ENCODE measurements around the gene PMFBP1.

Gene PMFBP1

DNA sequence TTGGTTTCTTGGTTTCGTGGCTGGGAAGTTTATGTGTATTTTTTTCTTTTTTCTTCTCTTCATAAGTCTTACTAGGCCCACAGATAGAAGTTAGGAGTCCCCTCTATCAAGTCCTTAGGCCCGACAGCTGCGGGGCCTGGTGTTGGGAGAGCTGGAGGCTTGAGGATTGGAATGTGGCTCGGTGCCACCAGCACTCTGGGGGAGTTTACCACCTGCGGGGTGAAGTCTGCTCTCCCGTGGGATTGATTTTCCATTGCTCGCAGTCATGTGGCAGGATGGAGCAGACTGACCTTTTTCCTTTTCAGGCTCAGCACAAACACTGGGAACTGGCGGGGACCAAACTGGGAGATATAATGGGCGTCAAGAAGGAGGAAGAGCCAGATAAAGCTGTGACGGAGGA is 70.8 kb downstream of the PMFBP1 start:
- no peak overlapping the region for H3K4me3 ChIP-seq (ENCODE audit: low read depth, low read length)
- H3K27me3 ChIP-seq (ENCODE audit: control insufficient read depth, insufficient read depth, low read length): no peaks in the 10 kb centered on the region
- no peak overlapping the region for H3K27ac ChIP-seq (ENCODE audit: low read depth, low read length)
- H3K9ac ChIP-seq (ENCODE audit: low read length): no peak overlapping the region
- peaks cover 97% of the 10 kb centered on the region for H3K36me3 ChIP-seq (ENCODE audit: control insufficient read depth, insufficient read depth, low read length)
- H3K9me3 ChIP-seq (ENCODE audit: control insufficient read depth, insufficient read depth, low read depth, low read length): no peaks in the 10 kb centered on the region
- no peaks in the 10 kb centered on the region for H3K4me1 ChIP-seq (ENCODE audit: control insufficient read depth, insufficient read depth, low read length)

DNA sequence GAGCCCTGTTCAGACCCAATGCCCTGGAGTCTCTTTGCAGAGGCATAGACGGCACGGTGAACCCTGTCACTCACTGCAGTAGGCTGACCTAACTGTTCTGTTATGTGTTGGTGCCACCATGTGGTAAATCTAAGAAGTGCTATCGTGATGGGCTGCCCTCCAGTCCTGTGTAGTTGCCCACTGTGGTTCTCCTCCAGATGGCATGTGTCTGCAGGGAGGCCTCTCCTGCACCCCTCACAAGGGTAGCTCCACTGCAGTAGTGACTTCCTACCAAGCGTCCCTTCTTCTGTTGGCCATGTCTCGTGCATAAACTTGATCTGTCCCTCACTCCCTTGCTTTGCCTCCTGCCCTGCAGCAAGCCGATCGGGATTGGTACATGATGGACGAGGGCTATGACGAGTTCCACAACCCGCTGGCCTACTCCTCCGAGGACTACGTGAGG is 72.6 kb downstream of the PMFBP1 start:
- H3K4me3 ChIP-seq (ENCODE audit: low read depth, low read length): no peak overlapping the region
- H3K4me1 ChIP-seq (ENCODE audit: control insufficient read depth, insufficient read depth, low read length): peaks cover 6% of the 10 kb centered on the region
- H3K27ac ChIP-seq (ENCODE audit: low read depth, low read length): no peak overlapping the region
- H3K9me3 ChIP-seq (ENCODE audit: control insufficient read depth, insufficient read depth, low read depth, low read length): no peaks in the 10 kb centered on the region
- no peak overlapping the region for H3K9ac ChIP-seq (ENCODE audit: low read length)
- peaks cover 82% of the 10 kb centered on the region for H3K36me3 ChIP-seq (ENCODE audit: control insufficient read depth, insufficient read depth, low read length)
- H3K27me3 ChIP-seq (ENCODE audit: control insufficient read depth, insufficient read depth, low read length): no peaks in the 10 kb centered on the region

DNA sequence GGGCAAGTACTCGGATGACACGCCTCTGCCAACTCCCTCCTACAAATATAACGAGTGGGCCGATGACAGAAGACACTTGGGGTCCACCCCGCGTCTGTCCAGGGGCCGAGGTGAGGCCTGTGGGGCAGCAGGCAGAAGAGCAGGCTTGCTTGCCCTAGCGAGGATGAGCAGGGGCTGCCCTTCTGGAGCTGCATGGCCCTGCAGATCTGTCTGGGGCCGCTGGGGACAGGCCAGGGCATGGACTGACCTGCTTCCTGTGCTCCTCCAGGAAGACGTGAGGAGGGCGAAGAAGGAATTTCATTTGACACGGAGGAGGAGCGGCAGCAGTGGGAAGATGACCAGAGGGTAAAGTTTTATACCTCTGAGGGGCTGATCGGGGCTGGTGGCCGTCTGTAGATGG is 73.0 kb downstream of the PMFBP1 start:
- Histone ChIP-seq H3K4me3 (ENCODE audit: low read depth, low read length) (no peak overlapping the region), H3K27ac (ENCODE audit: low read depth, low read length) (no peak overlapping the region), H3K9ac (ENCODE audit: low read length) (no peak overlapping the region), H3K36me3 (ENCODE audit: control insufficient read depth, insufficient read depth, low read length) (peaks cover 78% of the 10 kb centered on the region), H3K4me1 (ENCODE audit: control insufficient read depth, insufficient read depth, low read length) (peaks cover 7% of the 10 kb centered on the region), H3K9me3 (ENCODE audit: control insufficient read depth, insufficient read depth, low read depth, low read length) (no peaks in the 10 kb centered on the region), H3K27me3 (ENCODE audit: control insufficient read depth, insufficient read depth, low read length) (no peaks in the 10 kb centered on the region)

DNA sequence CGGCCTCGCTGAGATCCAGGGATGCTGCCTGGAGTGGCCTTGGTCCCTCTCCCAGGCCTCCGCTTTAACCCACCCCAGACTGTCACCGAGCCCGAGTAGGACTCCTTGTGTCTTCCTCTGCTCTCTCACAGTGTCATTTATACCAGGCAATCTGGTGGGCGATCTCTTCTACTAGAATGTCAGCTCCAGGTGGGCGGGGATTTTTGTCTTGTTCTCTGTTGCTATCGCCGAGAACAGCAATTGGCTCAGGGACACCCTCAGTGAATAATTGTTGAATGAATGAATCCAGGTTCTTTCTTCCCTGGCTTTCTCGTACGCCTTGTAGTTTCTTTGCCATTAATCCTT is 77.7 kb downstream of the PMFBP1 start:
- H3K27ac ChIP-seq (ENCODE audit: low read depth, low read length): peak overlapping the region; percentile 73; the same call in 1 of the 2 replicates
- H3K27me3 ChIP-seq (ENCODE audit: control insufficient read depth, insufficient read depth, low read length): no peaks in the 10 kb centered on the region
- H3K4me3 ChIP-seq (ENCODE audit: low read depth, low read length): peak overlapping the region; percentile 98
- no peaks in the 10 kb centered on the region for H3K9me3 ChIP-seq (ENCODE audit: control insufficient read depth, insufficient read depth, low read depth, low read length)
- H3K36me3 ChIP-seq (ENCODE audit: control insufficient read depth, insufficient read depth, low read length): peaks cover 43% of the 10 kb centered on the region
- H3K4me1 ChIP-seq (ENCODE audit: control insufficient read depth, insufficient read depth, low read length): peaks cover 11% of the 10 kb centered on the region
- peak overlapping the region; percentile 88 for H3K9ac ChIP-seq (ENCODE audit: low read length)

DNA sequence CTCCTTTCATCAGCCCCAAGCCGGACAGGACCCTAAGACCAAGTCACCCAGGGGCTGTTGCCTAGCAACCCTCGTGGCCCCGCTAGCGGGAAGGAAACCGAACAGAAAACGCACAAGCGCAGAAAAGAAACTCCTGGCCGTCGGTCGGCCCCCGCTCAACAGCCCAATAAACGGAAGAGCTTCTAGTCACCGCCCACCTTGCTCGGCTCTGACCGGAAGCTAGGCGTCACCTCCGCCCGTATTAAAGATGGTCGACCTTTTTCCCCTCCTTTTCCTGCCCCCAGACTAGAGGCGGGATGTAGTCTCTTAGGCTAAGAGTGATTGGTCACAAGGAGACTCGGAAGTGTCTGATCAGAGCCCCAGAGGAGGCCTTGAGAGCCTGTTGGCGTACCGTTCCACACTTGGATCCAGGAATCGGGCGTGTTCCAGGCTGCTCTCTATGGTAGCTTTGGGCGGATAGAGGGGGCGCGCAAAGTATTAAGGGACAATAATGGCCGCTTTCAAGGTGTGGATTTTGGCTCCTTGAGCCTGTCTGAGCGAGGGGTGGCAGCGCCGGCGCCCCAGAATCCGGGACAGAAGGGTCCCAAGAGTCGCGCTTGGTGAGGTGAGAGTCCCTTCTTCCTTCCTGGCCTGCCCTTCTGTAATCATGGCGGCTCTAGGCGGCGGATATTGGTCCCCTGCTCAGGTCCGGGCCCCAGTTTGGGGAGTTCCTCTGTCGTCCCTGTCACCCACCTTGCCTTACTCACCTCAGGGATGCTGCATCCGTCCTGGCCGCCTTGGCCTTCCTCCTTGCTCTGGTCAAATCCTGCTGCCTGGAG is 78.3 kb downstream of the PMFBP1 start, which contains the start of the genes DHX38 and TXNL4B:
DHX38 (plus strand) TSS at position 400 of the 818 bp plus-strand sequence. CDS start 2,311 bp downstream, outside the sequence.
TXNL4B (minus strand) TSS at position 173 of the 818 bp plus-strand sequence. CDS start 2,871 bp downstream, outside the sequence.
- Histone ChIP-seq H3K27ac (ENCODE audit: low read depth, low read length) (peak within 1 kb of the TSS; percentile 73), H3K4me1 (ENCODE audit: control insufficient read depth, insufficient read depth, low read length) (peaks cover 11% of the 10 kb centered on the region), H3K9ac (ENCODE audit: low read length) (peak within 1 kb of the TSS; percentile 88), H3K9me3 (ENCODE audit: control insufficient read depth, insufficient read depth, low read depth, low read length) (no peaks in the 10 kb centered on the region), H3K4me3 (ENCODE audit: low read depth, low read length) (peak within 1 kb of the TSS; percentile 98), H3K36me3 (ENCODE audit: control insufficient read depth, insufficient read depth, low read length) (peaks cover 43% of the 10 kb centered on the region), H3K27me3 (ENCODE audit: control insufficient read depth, insufficient read depth, low read length) (no peaks in the 10 kb centered on the region)

DNA sequence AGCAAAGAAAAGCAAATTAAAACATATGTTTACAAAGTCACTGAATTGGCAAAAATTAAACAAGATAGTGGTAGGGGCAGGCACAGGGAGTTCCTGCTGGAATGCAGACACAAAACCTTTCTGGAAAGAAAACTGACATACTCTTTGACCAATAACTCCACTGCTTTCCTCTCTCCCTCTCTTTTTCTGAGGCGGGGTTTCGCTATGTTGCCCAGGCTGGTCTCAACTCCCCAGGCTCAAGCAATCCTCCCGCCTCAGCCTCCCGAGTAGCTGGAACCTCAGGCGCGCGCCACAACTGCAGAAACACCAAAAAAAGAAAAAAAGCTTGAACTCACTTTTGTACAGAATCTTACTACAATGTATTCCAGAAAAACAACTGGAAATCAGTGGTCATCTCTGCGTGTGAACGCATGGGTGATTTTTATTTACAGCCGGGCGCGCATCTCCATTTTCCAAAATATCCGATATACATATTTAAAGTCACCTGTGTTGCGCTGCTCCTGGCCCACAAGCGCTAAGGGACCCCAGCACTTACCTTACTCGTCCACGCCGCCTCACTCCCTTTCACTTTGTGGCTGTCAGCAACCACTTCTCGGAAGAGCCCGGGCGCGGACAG is 79.0 kb downstream of the PMFBP1 start:
- Histone ChIP-seq H3K9me3 (ENCODE audit: control insufficient read depth, insufficient read depth, low read depth, low read length) (no peaks in the 10 kb centered on the region), H3K36me3 (ENCODE audit: control insufficient read depth, insufficient read depth, low read length) (peaks cover 44% of the 10 kb centered on the region), H3K9ac (ENCODE audit: low read length) (peak overlapping the region; percentile 39), H3K4me1 (ENCODE audit: control insufficient read depth, insufficient read depth, low read length) (peaks cover 11% of the 10 kb centered on the region), H3K4me3 (ENCODE audit: low read depth, low read length) (peak overlapping the region; percentile 98), H3K27ac (ENCODE audit: low read depth, low read length) (no peak overlapping the region), H3K27me3 (ENCODE audit: control insufficient read depth, insufficient read depth, low read length) (no peaks in the 10 kb centered on the region)

DNA sequence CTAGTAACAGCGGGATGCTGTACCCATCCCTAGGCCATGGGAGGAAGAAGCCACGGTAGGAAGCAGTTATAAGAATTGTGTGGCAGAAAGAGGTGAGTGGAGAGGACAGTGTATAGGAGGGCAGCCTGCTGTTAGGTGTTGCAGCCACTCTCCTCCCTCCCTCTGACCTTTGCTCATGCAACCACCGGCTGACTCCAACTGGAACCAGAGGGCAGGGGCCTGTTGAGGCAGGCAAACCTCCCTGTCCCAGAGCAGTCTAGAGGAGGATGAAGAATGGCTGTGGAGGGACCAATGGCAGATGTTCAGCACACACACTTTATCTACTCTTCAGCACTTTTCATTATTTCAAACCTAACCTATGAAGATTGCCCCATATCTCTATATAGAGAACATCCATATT is 80.7 kb downstream of the PMFBP1 start:
- Histone ChIP-seq H3K27me3 (ENCODE audit: control insufficient read depth, insufficient read depth, low read length) (no peaks in the 10 kb centered on the region), H3K36me3 (ENCODE audit: control insufficient read depth, insufficient read depth, low read length) (peaks cover 43% of the 10 kb centered on the region), H3K27ac (ENCODE audit: low read depth, low read length) (no peak overlapping the region), H3K9me3 (ENCODE audit: control insufficient read depth, insufficient read depth, low read depth, low read length) (no peaks in the 10 kb centered on the region), H3K4me1 (ENCODE audit: control insufficient read depth, insufficient read depth, low read length) (peaks cover 11% of the 10 kb centered on the region), H3K4me3 (ENCODE audit: low read depth, low read length) (no peak overlapping the region), H3K9ac (ENCODE audit: low read length) (no peak overlapping the region)

DNA sequence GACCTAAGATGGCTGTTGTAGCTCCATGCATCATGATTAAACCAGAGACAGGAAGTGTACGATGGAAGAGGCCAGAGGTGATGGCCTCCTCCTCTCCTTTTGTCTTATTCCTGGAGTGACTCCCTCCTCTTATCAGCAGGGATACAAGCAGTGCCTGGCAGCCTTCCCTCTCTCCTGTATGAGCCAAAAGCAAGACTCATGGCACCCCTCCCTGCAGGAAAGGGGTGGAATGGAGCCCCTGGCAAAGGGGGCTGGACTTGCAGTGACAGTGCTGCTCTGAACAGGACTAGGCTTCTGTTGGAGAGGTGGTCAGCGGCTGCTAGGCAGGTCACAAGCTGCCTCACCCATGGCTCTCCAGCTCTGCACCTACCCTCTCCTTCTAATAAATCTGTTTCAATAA is 87.0 kb downstream of the PMFBP1 start:
- Histone ChIP-seq H3K27me3 (ENCODE audit: control insufficient read depth, insufficient read depth, low read length) (no peaks in the 10 kb centered on the region), H3K4me1 (ENCODE audit: control insufficient read depth, insufficient read depth, low read length) (no peaks in the 10 kb centered on the region; the same call in 1 of the 2 replicates), H3K9me3 (ENCODE audit: control insufficient read depth, insufficient read depth, low read depth, low read length) (peaks cover 15% of the 10 kb centered on the region; the same call in 1 of the 2 replicates), H3K4me3 (ENCODE audit: low read depth, low read length) (no peak overlapping the region), H3K36me3 (ENCODE audit: control insufficient read depth, insufficient read depth, low read length) (peaks cover 55% of the 10 kb centered on the region), H3K27ac (ENCODE audit: low read depth, low read length) (no peak overlapping the region), H3K9ac (ENCODE audit: low read length) (no peak overlapping the region)

DNA sequence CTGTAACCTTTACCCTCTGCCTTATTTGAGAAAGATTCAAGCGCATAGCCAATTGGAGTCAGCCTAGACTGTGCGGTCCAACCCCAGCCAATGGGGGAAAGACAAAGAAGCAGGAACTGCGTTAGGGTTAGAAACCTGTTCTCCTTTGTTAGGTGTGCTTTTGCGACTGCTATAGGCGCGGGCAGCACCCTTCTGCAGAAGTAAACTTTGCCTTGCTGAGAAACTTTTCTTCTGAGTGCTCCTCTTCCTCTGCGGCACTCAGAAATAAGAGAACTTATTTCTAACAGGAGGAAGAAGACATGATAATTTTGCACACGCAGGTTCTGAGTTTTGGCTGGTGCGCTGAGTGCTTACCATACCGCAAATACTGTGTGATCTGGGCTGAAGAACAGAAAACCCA is 87.5 kb downstream of the PMFBP1 start:
- H3K9ac ChIP-seq (ENCODE audit: low read length): no peak overlapping the region
- no peaks in the 10 kb centered on the region; the same call in 1 of the 2 replicates for H3K4me1 ChIP-seq (ENCODE audit: control insufficient read depth, insufficient read depth, low read length)
- peaks cover 15% of the 10 kb centered on the region; the same call in 1 of the 2 replicates for H3K9me3 ChIP-seq (ENCODE audit: control insufficient read depth, insufficient read depth, low read depth, low read length)
- H3K27me3 ChIP-seq (ENCODE audit: control insufficient read depth, insufficient read depth, low read length): no peaks in the 10 kb centered on the region
- H3K4me3 ChIP-seq (ENCODE audit: low read depth, low read length): no peak overlapping the region
- peaks cover 49% of the 10 kb centered on the region for H3K36me3 ChIP-seq (ENCODE audit: control insufficient read depth, insufficient read depth, low read length)
- no peak overlapping the region for H3K27ac ChIP-seq (ENCODE audit: low read depth, low read length)

DNA sequence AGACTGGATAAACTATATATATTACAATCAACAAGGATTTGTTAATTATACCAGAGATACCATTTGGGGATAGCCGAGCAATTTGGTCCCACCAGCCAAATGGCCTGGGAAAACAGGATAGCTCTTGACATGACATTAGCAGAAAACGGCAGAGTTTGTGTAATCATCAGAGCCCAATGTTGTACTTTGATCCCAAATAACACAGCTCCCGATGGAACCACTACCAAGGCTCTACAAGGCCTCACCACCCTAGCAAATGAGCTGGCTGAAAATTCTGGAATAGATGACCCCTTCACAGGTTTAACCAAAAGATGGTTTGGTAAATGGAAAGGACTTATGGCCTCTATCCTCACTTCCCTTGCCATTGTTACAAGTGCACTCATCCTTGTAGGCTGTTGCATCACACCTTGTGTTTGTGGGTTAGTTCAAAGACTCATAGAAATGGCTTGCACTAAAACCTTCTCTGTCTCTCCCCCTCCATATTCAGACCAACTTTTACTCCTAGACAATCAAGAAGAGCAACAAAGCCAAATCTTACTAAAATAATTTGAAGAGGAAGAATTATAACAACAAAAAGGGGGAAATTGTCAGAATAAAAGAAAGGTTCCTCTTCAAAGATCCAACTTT is 88.1 kb downstream of the PMFBP1 start:
- peaks cover 15% of the 10 kb centered on the region; the same call in 1 of the 2 replicates for H3K9me3 ChIP-seq (ENCODE audit: control insufficient read depth, insufficient read depth, low read depth, low read length)
- no peaks in the 10 kb centered on the region; the same call in 1 of the 2 replicates for H3K4me1 ChIP-seq (ENCODE audit: control insufficient read depth, insufficient read depth, low read length)
- H3K9ac ChIP-seq (ENCODE audit: low read length): no peak overlapping the region
- no peak overlapping the region for H3K4me3 ChIP-seq (ENCODE audit: low read depth, low read length)
- peaks cover 44% of the 10 kb centered on the region for H3K36me3 ChIP-seq (ENCODE audit: control insufficient read depth, insufficient read depth, low read length)
- no peak overlapping the region for H3K27ac ChIP-seq (ENCODE audit: low read depth, low read length)
- no peaks in the 10 kb centered on the region for H3K27me3 ChIP-seq (ENCODE audit: control insufficient read depth, insufficient read depth, low read length)

All from HUES6 (cell line).